HepG2 (cell line): ENCODE measurements around the gene CATSPERE. TPM values are rescaled to one million over a fixed set of nuclear protein-coding genes. Genes with fewer than 3 reads are reported as not detected.

Experiments used
- ARNT2 ChIP-seq: sonication (generic); formaldehyde crosslinking; IDR thresholded peaks from 2 replicates; pipeline ENCODE4 v1.8.0; 2022; ENCODE audit warnings: mild to moderate bottlenecking, low read depth, missing genetic modification reagents, moderate library complexity
- CAMTA2 ChIP-seq: sonication (generic); formaldehyde crosslinking; IDR thresholded peaks from 2 replicates; pipeline ENCODE4 v1.4.0; 2020; ENCODE audit warnings: mild to moderate bottlenecking, missing genetic modification reagents, borderline replicate concordance
- ESRRA ChIP-seq: sonication (generic); formaldehyde crosslinking; IDR thresholded peaks from 2 replicates; pipeline ENCODE4 v1.5.1; 2020; ENCODE audit warnings: mild to moderate bottlenecking, low read depth, missing genetic modification reagents
- HHEX ChIP-seq: IDR thresholded peaks from 2 replicates; pipeline ENCODE4 v1.6.1; 2016; ENCODE audit warnings: control low read depth
- HNRNPLL ChIP-seq: fragments of 200-400 bp; formaldehyde crosslinking; IDR thresholded peaks from 2 replicates; pipeline ENCODE4 v1.6.1; 2017; ENCODE audit warnings: mild to moderate bottlenecking, low read depth, low read length; ENCODE audit not compliant: poor library complexity, severe bottlenecking
- ISX ChIP-seq: sonication (generic); formaldehyde crosslinking; conservative IDR thresholded peaks from 2 replicates; pipeline ENCODE4 v1.5.0; 2020; ENCODE audit warnings: missing genetic modification reagents
- KDM6A ChIP-seq: IDR thresholded peaks from 2 replicates; pipeline ENCODE4 v1.6.1; 2016; ENCODE audit warnings: low read depth
- KMT2B ChIP-seq: IDR thresholded peaks from 2 replicates; pipeline ENCODE4 v1.6.1; 2016; ENCODE audit warnings: missing genetic modification reagents, missing compliant biosample characterization
- SP4 ChIP-seq: sonication (generic); formaldehyde crosslinking; IDR thresholded peaks from 2 replicates; pipeline ENCODE4 v1.8.1; 2023; ENCODE audit warnings: mild to moderate bottlenecking, missing genetic modification reagents
- TBX2 ChIP-seq: sonication (generic); formaldehyde crosslinking; IDR thresholded peaks from 2 replicates; pipeline ENCODE4 v1.5.0; 2020; ENCODE audit warnings: missing genetic modification reagents, mild to moderate bottlenecking, borderline replicate concordance
- TP53 ChIP-seq: sonication (generic); formaldehyde crosslinking; conservative IDR thresholded peaks from 2 replicates; pipeline ENCODE4 v1.4.0; 2020; ENCODE audit warnings: missing genetic modification reagents
- ZBTB2 ChIP-seq: sonication (generic); formaldehyde crosslinking; IDR thresholded peaks from 2 replicates; pipeline ENCODE4 v1.8.0; 2022; ENCODE audit warnings: low read depth, missing genetic modification reagents
- ZBTB8A ChIP-seq: sonication (generic); formaldehyde crosslinking; IDR thresholded peaks from 2 replicates; pipeline ENCODE4 v1.4.0; 2020; ENCODE audit warnings: mild to moderate bottlenecking, low read depth, missing genetic modification reagents, borderline replicate concordance
- ZKSCAN8 ChIP-seq: IDR thresholded peaks from 2 replicates; pipeline ENCODE4 v1.6.1; 2016; ENCODE audit warnings: borderline replicate concordance, missing genetic modification reagents, missing compliant biosample characterization
- ZMYM4 ChIP-seq: sonication (generic); formaldehyde crosslinking; IDR thresholded peaks from 2 replicates; pipeline ENCODE4 v1.8.1; 2023; ENCODE audit warnings: mild to moderate bottlenecking, missing genetic modification reagents
- ZNF160 ChIP-seq: sonication (generic); formaldehyde crosslinking; IDR thresholded peaks from 2 replicates; pipeline ENCODE4 v1.8.0; 2022; ENCODE audit warnings: mild to moderate bottlenecking, inconsistent platforms, missing genetic modification reagents
- ZNF574 ChIP-seq: sonication (generic); formaldehyde crosslinking; IDR thresholded peaks from 2 replicates; pipeline ENCODE4 v1.4.0; 2020; ENCODE audit warnings: missing genetic modification reagents
- ZNF644 ChIP-seq: IDR thresholded peaks from 2 replicates; pipeline ENCODE4 v1.6.1; 2016; ENCODE audit warnings: low read depth
- ZNF800 ChIP-seq: sonication (generic); formaldehyde crosslinking; IDR thresholded peaks from 2 replicates; pipeline ENCODE4 v1.4.0; 2020; ENCODE audit warnings: missing genetic modification reagents
- ZNF891 ChIP-seq: sonication (generic); formaldehyde crosslinking; IDR thresholded peaks from 2 replicates; pipeline ENCODE4 v1.5.0; 2020; ENCODE audit warnings: mild to moderate bottlenecking, missing genetic modification reagents
- ZSCAN12 ChIP-seq: sonication (generic); formaldehyde crosslinking; IDR thresholded peaks from 2 replicates; pipeline ENCODE4 v1.9.0; 2021; ENCODE audit warnings: mild to moderate bottlenecking, missing genetic modification reagents
- polyA plus RNA-seq, 8 experiments: library from polyadenylated mRNA; depleted of rRNA in 3 of 8; stranded (reverse) in 7 of 8; unstranded in 1 of 8; fragments of >200 nt; fragmentation: Illumina TruSeq in 4 of 8; extraction: Trizol in 4 of 8; gene quantifications; 2 replicates each; pipeline versions ENCODE4 v1.2.1 to v1.2.3, GENCODE V29; 2011 to 2016; ENCODE audit warnings: low read depth in 4 of 8, missing spikeins in 1 of 8, mixed read lengths in 1 of 8; ENCODE audit not compliant: insufficient read depth in 1 of 8
- total RNA-seq, 5 experiments: library from RNA; depleted of rRNA; stranded (reverse); fragments of >200 nt; fragmentation: Illumina TruSeq; extraction: Trizol; gene quantifications; 2 replicates each; pipeline ENCODE4 v1.2.3, GENCODE V29; 2016; ENCODE audit warnings: low read depth in 1 of 5
- TF ChIP-seq, protein P1 (sequence below): sonication (generic); formaldehyde crosslinking; IDR thresholded peaks from 2 replicates; pipeline ENCODE4 v1.5.1; 2020; ENCODE audit warnings: mild to moderate bottlenecking, missing genetic modification reagents, borderline replicate concordance

Gene CATSPERE
- total and polyA plus RNA-seq, 2 of the 13 experiments (the other 11 are each of a cell fraction or from before 2014, with no cell fraction given), result 0.34 to 0.51 TPM

- TF ChIP-seq ZNF800 (CRISPR knock-in tag) (peak; percentile 14; the same call in 1 of the 2 replicates), ZNF891 (no peak), ESRRA (CRISPR knock-in tag) (no peak), HNRNPLL (peak; percentile 61), SP4 (CRISPR knock-in tag) (peak; percentile 83), ARNT2 (CRISPR knock-in tag) (no peak), ZBTB2 (CRISPR knock-in tag) (peak; percentile 81; the same call in 1 of the 2 replicates), ISX (CRISPR knock-in tag) (no peak), KDM6A (no peak), ZKSCAN8 (CRISPR knock-in tag) (no peak), ZBTB8A (CRISPR knock-in tag) (no peak), CAMTA2 (no peak), ZMYM4 (CRISPR knock-in tag) (peak; percentile 76; the same call in 1 of the 2 replicates), ZNF644 (CRISPR knock-in tag) (peak; percentile 69), KMT2B (CRISPR knock-in tag) (peak; percentile 22; the same call in 1 of the 2 replicates), ZSCAN12 (CRISPR knock-in tag) (no peak), ZNF160 (CRISPR knock-in tag) (no peak), HHEX (CRISPR knock-in tag) (no peak), TP53 (0 out of 2 replicates have a peak, but pooled peaks have one; percentile 34), ZNF574 (CRISPR knock-in tag) (peak; percentile 83), TBX2 (CRISPR knock-in tag) (peak; percentile 62; the same call in 1 of the 2 replicates)
- TF ChIP-seq, protein P1, sequence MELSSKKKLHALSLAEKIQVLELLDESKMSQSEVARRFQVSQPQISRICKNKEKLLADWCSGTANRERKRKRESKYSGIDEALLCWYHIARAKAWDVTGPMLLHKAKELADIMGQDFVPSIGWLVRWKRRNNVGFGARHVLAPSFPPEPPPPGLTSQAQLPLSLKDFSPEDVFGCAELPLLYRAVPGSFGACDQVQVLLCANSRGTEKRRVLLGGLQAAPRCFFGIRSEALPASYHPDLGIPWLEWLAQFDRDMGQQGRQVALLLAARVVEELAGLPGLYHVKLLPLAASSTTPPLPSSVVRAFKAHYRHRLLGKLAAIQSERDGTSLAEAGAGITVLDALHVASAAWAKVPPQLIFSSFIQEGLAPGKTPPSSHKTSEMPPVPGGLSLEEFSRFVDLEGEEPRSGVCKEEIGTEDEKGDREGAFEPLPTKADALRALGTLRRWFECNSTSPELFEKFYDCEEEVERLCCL (CRISPR knock-in tag), result no peak
Measured at GRCh38 chr1:244451951-244452795, 8.9 kb upstream of the CATSPERE start (continued).
